SK-N-SH treated with all-trans-retinoic acid at 6 μM for 48 hours (cell line): Measurements from ENCODE around the gene RAB31.

ENCODE experiments used
- ATAC-seq: fragments of 200-7000 bp; cut with Tn5 transposase; 3 replicates; pipeline ENCODE4 v1.9.1; 2020; ENCODE audit warnings: mild to moderate bottlenecking, moderate library complexity
- ARNTL ChIP-seq: fragments of 450-650 bp; formaldehyde crosslinking; IDR thresholded peaks from 2 replicates; pipeline ENCODE4 v1.5.0; 2020; ENCODE audit warnings: low read depth, mild to moderate bottlenecking, moderate library complexity, borderline replicate concordance
- BACH2 ChIP-seq: fragments of 250-450 bp; sonication (Bioruptor Pico); IDR thresholded peaks from 2 replicates; pipeline ENCODE4 v1.9.0; 2021; ENCODE audit warnings: mild to moderate bottlenecking, borderline replicate concordance
- CSDC2 ChIP-seq: fragments of 250-450 bp; sonication (Bioruptor Pico); IDR thresholded peaks from 2 replicates; pipeline ENCODE4 v1.5.0; 2020; ENCODE audit warnings: mild to moderate bottlenecking, moderate library complexity
- CSRNP3 ChIP-seq: fragments of 250-450 bp; sonication (Bioruptor Pico); IDR thresholded peaks from 2 replicates; pipeline ENCODE4 v1.5.1; 2021; ENCODE audit warnings: mild to moderate bottlenecking, moderate library complexity
- ESRRG ChIP-seq: fragments of 250-450 bp; sonication (Bioruptor Pico); IDR thresholded peaks from 2 replicates; pipeline ENCODE4 v1.6.1; 2021; ENCODE audit warnings: mild to moderate bottlenecking
- GLIS3 ChIP-seq: fragments of 250-450 bp; sonication (Bioruptor Pico); IDR thresholded peaks from 2 replicates; pipeline ENCODE4 v1.5.0; 2020; ENCODE audit warnings: mild to moderate bottlenecking, moderate library complexity
- ISL1 ChIP-seq: fragments of 250-450 bp; sonication (Bioruptor Pico); IDR thresholded peaks from 2 replicates; pipeline ENCODE4 v2.1.2; 2022; ENCODE audit warnings: mild to moderate bottlenecking, moderate library complexity
- OSR1 ChIP-seq: fragments of 250-450 bp; sonication (Bioruptor Pico); IDR thresholded peaks from 2 replicates; pipeline ENCODE4 v1.8.0; 2022; ENCODE audit warnings: moderate library complexity, mild to moderate bottlenecking, inconsistent platforms
- PATZ1 ChIP-seq: fragments of 250-450 bp; sonication (Bioruptor Pico); IDR thresholded peaks from 2 replicates; pipeline ENCODE4 v1.8.0; 2020; ENCODE audit warnings: mild to moderate bottlenecking, moderate library complexity, borderline replicate concordance
- POU6F1 ChIP-seq: fragments of 250-450 bp; sonication (Bioruptor Pico); IDR thresholded peaks from 2 replicates; pipeline ENCODE4 v1.8.0; 2021; ENCODE audit warnings: low read depth, mild to moderate bottlenecking, moderate library complexity, borderline replicate concordance
- TCF4 ChIP-seq: fragments of 250-450 bp; sonication (Bioruptor Pico); IDR thresholded peaks from 2 replicates; pipeline ENCODE4 v1.8.0; 2021; ENCODE audit warnings: mild to moderate bottlenecking, moderate library complexity, borderline replicate concordance
- TOX ChIP-seq: fragments of 250-450 bp; sonication (Bioruptor Pico); IDR thresholded peaks from 2 replicates; pipeline ENCODE4 v1.8.0; 2021; ENCODE audit warnings: mild to moderate bottlenecking, moderate library complexity, borderline replicate concordance
- TSHZ2 ChIP-seq: fragments of 250-450 bp; sonication (Bioruptor Pico); IDR thresholded peaks from 2 replicates; pipeline ENCODE4 v1.5.0; 2020; ENCODE audit warnings: mild to moderate bottlenecking, moderate library complexity
- ZFP3 ChIP-seq: fragments of 250-450 bp; sonication (Bioruptor Pico); IDR thresholded peaks from 2 replicates; pipeline ENCODE4 v1.5.0; 2020; ENCODE audit warnings: mild to moderate bottlenecking, moderate library complexity
- ZFP30 ChIP-seq: fragments of 450-650 bp; formaldehyde crosslinking; IDR thresholded peaks from 2 replicates; pipeline ENCODE4 v1.5.0; 2022; ENCODE audit warnings: mild to moderate bottlenecking, moderate library complexity
- ZNF70 ChIP-seq: fragments of 450-650 bp; formaldehyde crosslinking; IDR thresholded peaks from 2 replicates; pipeline ENCODE4 v1.5.0; 2020; ENCODE audit warnings: mild to moderate bottlenecking, moderate library complexity

RAB31 gene

GRCh38 chr18:9706081-9706935 lies 1.8 kb upstream of the RAB31 start:
- TF ChIP-seq POU6F1 (CRISPR knock-in tag) = no peak
- TF ChIP-seq BACH2 (CRISPR knock-in tag) = no peak
- TF ChIP-seq ISL1 (CRISPR knock-in tag) = no peak
- TF ChIP-seq PATZ1 (CRISPR knock-in tag) = no peak
- no peak for TF ChIP-seq GLIS3 (CRISPR knock-in tag)
- TF ChIP-seq TOX (CRISPR knock-in tag) = no peak
- TF ChIP-seq OSR1 (CRISPR knock-in tag) = no peak
- TF ChIP-seq CSDC2 (CRISPR knock-in tag) = no peak
- no peak for TF ChIP-seq CSRNP3 (CRISPR knock-in tag)
- no peak for TF ChIP-seq ZNF70
- no peak for TF ChIP-seq TSHZ2 (CRISPR knock-in tag)
- no peak for TF ChIP-seq ZFP3 (CRISPR knock-in tag)
- TF ChIP-seq ARNTL = no peak
- no peak; the same call in 2 of the 3 replicates for ATAC-seq

GRCh38 chr18:9707381-9708056 lies 582 bp upstream of the RAB31 start:
- ATAC-seq = no peak
- TF ChIP-seq ZFP30 (CRISPR knock-in tag) (no peak), GLIS3 (CRISPR knock-in tag) (no peak), POU6F1 (CRISPR knock-in tag) (no peak)

- peak; percentile 16; the same call in 2 of the 3 replicates for ATAC-seq
- TF ChIP-seq ESRRG (CRISPR knock-in tag) (no peak), TCF4 (CRISPR knock-in tag) (no peak), OSR1 (CRISPR knock-in tag) (no peak)
Measured at GRCh38 chr18:9708434-9709303, 568 bp downstream of the RAB31 start.
